Activated B cell treated with CpG ODN at 0.5 μM for 24 hours (primary cell): Measurements from ENCODE around the gene CALN1. TPM values are rescaled to one million over a fixed set of nuclear protein-coding genes. Genes with fewer than 3 reads are reported as not detected.
"Not testable (repeated sequence)": the region's sequence is repeated elsewhere in the genome, so short reads cannot be mapped to it uniquely, and the experiment has no call there.

Source experiments
- ATAC-seq: fragments of 200-7000 bp; cut with Tn5 transposase; one replicate; pipeline ENCODE4 v1.10.0; 2021; ENCODE audit warnings: low read depth, mild to moderate bottlenecking, moderate library complexity
- CTCF ChIA-PET: fragments of 350-600 bp; sonication (Branson Sonifier 250); formaldehyde crosslinking; loops from one replicate; lab custom pipeline; 2021; ENCODE audit warnings: antibody characterized with exemption; lab: Charles Lee
- POLR2A ChIA-PET: fragments of 350-600 bp; sonication (Branson Sonifier 250); formaldehyde crosslinking; loops from one replicate; lab custom pipeline; 2021; ENCODE audit warnings: antibody characterized with exemption; lab: Charles Lee
- DNase-seq: peaks from one replicate; pipeline ENCODE4 v3.0.0; 2022
- H3K27ac Mint-ChIP-seq: one replicate; pipeline ENCODE4 v1.8.0; 2020; ENCODE audit warnings: mixed read lengths
- H3K27me3 Mint-ChIP-seq: one replicate; pipeline ENCODE4 v1.8.0; 2021; ENCODE audit warnings: mixed read lengths
- H3K36me3 Mint-ChIP-seq: one replicate; pipeline ENCODE4 v1.8.0; 2021; ENCODE audit warnings: low read depth, mixed read lengths
- H3K4me1 Mint-ChIP-seq: one replicate; pipeline ENCODE4 v1.8.0; 2021; ENCODE audit warnings: mixed read lengths
- H3K4me3 Mint-ChIP-seq: one replicate; pipeline ENCODE4 v1.8.0; 2020; ENCODE audit warnings: mild to moderate bottlenecking, mixed read lengths
- H3K9me3 Mint-ChIP-seq: one replicate; pipeline ENCODE4 v1.8.0; 2020; ENCODE audit warnings: mixed read lengths
- intact Hi-C: fragments of 100-400 bp; cut with micrococcal nuclease; formaldehyde crosslinking; loops from one replicate; pipeline ENCODE4 v1.15.1; 2024
- total RNA-seq: library from RNA; stranded (reverse); gene quantifications from 2 replicates; pipeline ENCODE4 v1.2.3, GENCODE V29; 2022
- TF ChIP-seq, protein P1 (sequence below): fragments of 200-600 bp; IDR thresholded peaks from one replicate; pipeline ENCODE4 v1.8.0; 2022; ENCODE audit warnings: antibody characterized with exemption, mild to moderate bottlenecking

Gene CALN1
- total RNA-seq, 1 donor from 2014 or later, result not detected

DNA sequence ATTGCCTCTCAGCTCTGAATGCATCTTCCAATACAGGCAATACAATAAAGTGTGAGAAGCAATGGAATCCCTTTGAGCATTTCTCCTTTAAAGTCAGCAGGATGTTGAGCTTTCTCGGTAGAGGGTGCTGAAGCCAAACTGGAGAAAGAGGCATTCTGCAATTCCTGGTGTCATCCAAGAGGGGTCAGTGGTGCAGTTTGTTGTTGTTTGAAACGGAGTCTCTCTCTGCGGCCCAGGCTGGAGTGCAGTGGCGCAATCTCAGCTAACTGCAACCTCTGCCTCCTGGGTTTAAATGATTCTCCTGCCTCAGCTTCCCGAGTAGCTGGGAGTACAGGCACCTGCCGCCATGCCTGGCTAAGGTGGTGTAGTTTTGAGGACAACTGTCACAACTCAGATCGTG, 486.5 kb downstream of the CALN1 start:
- Mint-ChIP-seq H3K27me3 (no peaks in the 10 kb centered on the region), H3K4me1 (no peaks in the 10 kb centered on the region), H3K36me3 (no peaks in the 10 kb centered on the region), H3K27ac (no peak overlapping the region), H3K4me3 (no peak overlapping the region), H3K9me3 (peaks cover 23% of the 10 kb centered on the region)
- CTCF ChIA-PET, result no interaction called here
- DNase-seq (no peak), ATAC-seq (no peak)
- TF ChIP-seq, protein P1, sequence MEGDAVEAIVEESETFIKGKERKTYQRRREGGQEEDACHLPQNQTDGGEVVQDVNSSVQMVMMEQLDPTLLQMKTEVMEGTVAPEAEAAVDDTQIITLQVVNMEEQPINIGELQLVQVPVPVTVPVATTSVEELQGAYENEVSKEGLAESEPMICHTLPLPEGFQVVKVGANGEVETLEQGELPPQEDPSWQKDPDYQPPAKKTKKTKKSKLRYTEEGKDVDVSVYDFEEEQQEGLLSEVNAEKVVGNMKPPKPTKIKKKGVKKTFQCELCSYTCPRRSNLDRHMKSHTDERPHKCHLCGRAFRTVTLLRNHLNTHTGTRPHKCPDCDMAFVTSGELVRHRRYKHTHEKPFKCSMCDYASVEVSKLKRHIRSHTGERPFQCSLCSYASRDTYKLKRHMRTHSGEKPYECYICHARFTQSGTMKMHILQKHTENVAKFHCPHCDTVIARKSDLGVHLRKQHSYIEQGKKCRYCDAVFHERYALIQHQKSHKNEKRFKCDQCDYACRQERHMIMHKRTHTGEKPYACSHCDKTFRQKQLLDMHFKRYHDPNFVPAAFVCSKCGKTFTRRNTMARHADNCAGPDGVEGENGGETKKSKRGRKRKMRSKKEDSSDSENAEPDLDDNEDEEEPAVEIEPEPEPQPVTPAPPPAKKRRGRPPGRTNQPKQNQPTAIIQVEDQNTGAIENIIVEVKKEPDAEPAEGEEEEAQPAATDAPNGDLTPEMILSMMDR, result no peak
- POLR2A ChIA-PET, result no interaction called here
- intact Hi-C loops, result no loop called here

DNA sequence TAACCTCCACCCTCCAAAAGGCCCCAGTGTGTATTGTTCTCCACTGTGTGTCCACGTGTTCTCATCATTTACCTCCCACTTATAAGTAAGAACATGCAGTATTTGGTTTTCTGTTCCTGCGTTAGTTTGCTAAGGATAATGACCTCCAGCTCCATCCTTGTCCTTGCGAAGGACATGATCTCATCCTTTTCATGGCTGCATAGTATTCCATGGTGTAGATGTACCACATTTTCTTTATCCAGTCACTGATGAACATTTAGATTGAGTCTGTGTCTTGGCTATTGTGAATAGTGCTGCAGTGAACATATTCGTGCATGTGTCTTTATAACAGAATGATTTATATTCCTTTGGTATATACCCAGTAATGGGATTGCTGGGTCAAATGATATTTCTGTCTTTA, 497.9 kb downstream of the CALN1 start:
- ATAC-seq, POLR2A ChIA-PET, intact Hi-C loops: not testable (repeated sequence)

DNA sequence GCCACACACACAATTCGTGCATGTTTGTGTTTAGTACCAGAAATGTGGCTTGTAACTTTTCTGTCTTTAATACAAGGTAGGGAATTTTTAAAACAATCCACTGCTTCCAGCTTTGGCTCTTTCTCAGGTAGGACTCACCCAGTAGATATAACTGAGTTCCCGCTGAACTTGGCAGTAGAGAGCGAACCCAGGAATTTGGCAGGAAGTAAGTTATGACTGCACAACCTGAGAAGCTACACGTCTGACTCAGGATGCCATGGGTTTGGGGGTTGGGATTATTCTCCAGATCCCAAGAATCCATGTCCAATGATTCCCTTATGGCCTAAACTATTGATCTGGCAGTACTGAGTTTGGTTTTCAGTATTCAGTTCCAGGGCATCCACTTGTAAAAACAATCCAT, 499.7 kb downstream of the CALN1 start:
- no peak for ATAC-seq
- POLR2A ChIA-PET, result no interaction called here
- intact Hi-C loops, result no loop called here
- no peaks in the 10 kb centered on the region for H3K36me3 Mint-ChIP-seq
- DNase-seq, result no peak
- TF ChIP-seq, protein P1, result no peak
- no peak overlapping the region for H3K4me3 Mint-ChIP-seq
- H3K4me1 Mint-ChIP-seq, result no peaks in the 10 kb centered on the region
- CTCF ChIA-PET, result no interaction called here
- H3K9me3 Mint-ChIP-seq, result peaks cover 22% of the 10 kb centered on the region
- H3K27me3 Mint-ChIP-seq, result no peaks in the 10 kb centered on the region
- no peak overlapping the region for H3K27ac Mint-ChIP-seq

More for the DNA sequence above, 497.9 kb downstream of the CALN1 start:
- H3K27me3 Mint-ChIP-seq, CTCF ChIA-PET, DNase-seq, H3K36me3 Mint-ChIP-seq, H3K4me1 Mint-ChIP-seq, H3K4me3 Mint-ChIP-seq, H3K27ac Mint-ChIP-seq: not testable (repeated sequence)
- peaks cover 17% of the 10 kb centered on the region for H3K9me3 Mint-ChIP-seq

DNA sequence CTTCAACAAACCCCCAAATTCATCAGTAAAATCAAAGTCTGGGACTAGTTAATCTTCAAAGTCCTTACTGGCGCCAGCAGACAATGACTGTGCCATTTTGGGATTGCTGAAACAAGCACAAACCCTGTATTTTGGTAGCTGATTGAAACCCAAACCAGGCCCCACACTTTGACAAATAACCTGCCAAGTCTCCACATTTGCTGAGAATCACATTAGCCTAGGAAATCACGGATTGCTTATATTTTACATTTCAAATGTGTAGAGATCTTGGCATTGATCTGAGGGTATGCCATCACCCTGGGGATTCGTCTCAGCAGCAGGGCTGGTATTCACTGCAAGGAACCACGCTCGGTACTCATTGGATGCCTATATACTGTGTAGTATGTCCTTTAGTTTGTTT, 501.1 kb downstream of the CALN1 start:
- H3K9me3 Mint-ChIP-seq, result peaks cover 23% of the 10 kb centered on the region
- no peaks in the 10 kb centered on the region for H3K36me3 Mint-ChIP-seq
- no peak overlapping the region for H3K27ac Mint-ChIP-seq
- DNase-seq (no peak), ATAC-seq (no peak)
- H3K4me1 Mint-ChIP-seq, result no peaks in the 10 kb centered on the region
- ChIA-PET CTCF (no interaction called here), POLR2A (no interaction called here)
- TF ChIP-seq, protein P1, result no peak
- intact Hi-C loops, result no loop called here
- no peaks in the 10 kb centered on the region for H3K27me3 Mint-ChIP-seq
- H3K4me3 Mint-ChIP-seq, result no peak overlapping the region

DNA sequence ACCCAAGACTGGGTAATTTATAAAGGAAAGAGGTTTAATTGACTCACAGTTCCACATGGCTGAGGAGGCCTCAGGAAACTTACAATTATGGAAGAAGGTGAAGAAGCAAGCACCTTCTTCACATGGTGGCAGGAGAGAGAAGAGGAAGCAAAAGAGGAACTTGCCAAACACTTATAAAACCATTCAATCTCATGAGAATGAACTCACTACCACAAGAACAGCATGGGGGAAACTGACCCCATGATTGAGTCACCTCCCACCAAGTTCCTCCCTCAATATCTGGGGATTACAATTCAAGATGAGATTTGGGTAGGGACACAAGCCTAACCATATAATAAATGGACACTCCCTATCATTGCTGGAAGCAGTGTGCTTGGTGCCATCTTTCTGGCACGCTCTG, 506.3 kb downstream of the CALN1 start:
- DNase-seq (no peak), ATAC-seq (no peak)
- ChIA-PET CTCF (no interaction called here), POLR2A (no interaction called here)
- intact Hi-C loops, result no loop called here
- Mint-ChIP-seq H3K36me3 (no peaks in the 10 kb centered on the region), H3K4me1 (no peaks in the 10 kb centered on the region), H3K4me3 (no peak overlapping the region), H3K27ac (no peak overlapping the region), H3K9me3 (peaks cover 19% of the 10 kb centered on the region), H3K27me3 (no peaks in the 10 kb centered on the region)
- TF ChIP-seq, protein P1, result no peak

DNA sequence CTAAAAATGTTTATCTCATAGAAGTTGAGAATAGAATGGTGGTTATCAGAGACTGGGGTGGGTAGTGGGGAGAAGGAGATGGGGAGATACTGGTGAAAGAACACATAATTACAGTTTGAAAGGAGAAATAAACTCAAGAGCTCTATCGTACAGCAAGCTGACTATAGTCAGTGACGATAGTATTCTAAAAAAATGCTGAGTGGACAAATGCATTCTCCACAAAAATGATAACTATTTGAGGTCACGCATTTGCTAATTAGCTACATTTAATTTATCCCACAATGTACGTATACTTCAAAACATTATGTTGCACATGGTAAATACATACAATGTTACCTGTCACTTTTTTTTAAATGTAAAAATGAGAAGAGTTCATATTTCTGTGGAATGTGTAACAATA, 507.7 kb downstream of the CALN1 start:
- ATAC-seq (no peak), DNase-seq (no peak)
- POLR2A ChIA-PET, result no interaction called here
- TF ChIP-seq, protein P1, result no peak
- peaks cover 21% of the 10 kb centered on the region for H3K9me3 Mint-ChIP-seq
- H3K36me3 Mint-ChIP-seq, result no peaks in the 10 kb centered on the region
- no peaks in the 10 kb centered on the region for H3K27me3 Mint-ChIP-seq
- CTCF ChIA-PET, result no interaction called here
- no peaks in the 10 kb centered on the region for H3K4me1 Mint-ChIP-seq
- intact Hi-C loops, result no loop called here
- no peak overlapping the region for H3K27ac Mint-ChIP-seq
- H3K4me3 Mint-ChIP-seq, result no peak overlapping the region
